NCI-H1048 (cell line): ENCODE measurements around the gene VAV2.

Experiments
- DNase-seq: peaks from one replicate; lab custom pipeline; 2025; lab: John Stamatoyannopoulos, UW

The VAV2 gene

DNA sequence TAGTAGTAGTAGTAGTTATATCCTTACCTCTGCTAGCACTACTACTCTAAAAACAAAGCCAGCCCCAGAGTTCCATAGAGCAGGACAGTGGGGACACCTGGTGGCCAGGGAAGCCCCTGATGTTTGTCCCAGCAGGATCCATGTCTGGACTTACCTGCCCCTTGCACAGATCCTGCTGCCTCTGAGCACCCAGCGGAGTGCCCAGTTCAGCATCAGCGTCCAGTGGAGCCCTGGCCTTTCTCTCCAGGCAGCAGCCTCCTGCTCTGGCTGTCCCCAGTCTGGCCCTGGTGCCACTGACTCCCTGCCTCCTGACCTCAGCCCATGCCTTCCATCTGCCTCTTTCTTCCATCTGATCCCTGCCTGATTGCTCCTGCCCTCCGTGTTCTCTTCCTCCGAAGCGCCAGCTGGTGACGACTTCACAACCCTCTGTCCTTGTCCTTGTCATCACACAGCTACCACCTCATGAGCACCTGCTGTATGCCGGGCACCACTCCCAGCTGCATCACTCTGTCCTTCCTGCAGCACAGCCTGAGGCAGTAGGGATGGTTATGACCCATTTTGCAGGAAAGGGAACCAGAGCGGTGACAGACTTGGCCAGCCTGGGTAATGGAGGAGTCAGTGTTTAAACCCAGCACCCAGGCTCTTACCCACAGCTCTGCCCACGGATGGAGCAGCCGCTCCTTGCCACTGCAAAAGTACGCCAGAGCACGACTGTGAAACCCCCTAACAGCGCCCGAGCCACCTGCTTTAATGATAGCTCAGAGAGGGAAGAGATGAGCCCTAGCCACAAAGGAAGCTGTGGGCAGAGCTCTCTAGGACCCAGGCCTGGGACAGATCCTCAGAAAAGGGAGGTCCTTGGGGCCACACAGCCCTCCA lies 265.5 kb downstream of the VAV2 start:
- DNase-seq = no peak

- DNase-seq = no peak
Measured at GRCh38 chr9:133725886-133726285, 266.2 kb downstream of the VAV2 start.

DNA sequence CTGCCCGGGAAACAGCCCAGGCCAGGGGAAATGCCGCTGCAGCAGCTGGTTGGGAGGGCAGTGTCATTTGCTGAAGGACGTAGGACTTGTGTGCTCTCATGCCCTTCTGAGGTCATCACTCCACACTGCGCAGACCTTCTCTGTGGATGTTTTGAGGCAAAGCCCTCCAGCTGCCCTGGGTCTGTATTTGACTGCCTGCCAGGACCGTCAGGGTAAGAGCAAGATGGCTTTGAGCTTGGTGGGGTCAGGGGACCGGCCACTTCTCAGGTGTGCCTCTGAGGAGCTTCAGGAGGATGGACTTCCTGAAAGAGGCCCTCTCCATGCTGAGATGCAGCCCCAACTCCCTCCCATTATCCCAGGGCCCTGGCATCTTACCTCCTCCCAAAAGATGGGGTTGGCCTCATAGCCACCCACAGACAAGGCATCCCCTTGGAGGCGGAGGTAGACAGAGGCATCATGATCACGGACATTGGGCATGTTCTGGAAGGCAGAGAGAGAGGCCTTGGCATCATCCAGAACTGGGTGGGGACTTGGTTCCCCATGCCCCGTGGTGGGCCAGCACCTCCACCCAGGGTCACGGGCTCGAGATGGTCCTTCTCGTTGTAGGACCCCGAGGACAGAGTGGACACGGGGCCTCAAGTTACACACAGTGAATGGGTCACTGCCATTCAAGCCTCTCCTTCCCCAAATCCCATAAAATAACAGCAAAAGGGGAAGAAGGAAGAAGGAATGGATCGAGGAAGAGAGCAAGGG lies 273.4 kb downstream of the VAV2 start:
- no peak for DNase-seq

GRCh38 chr9:133717113-133718031 lies 274.8 kb downstream of the VAV2 start:
- no peak for DNase-seq

- DNase-seq = no peak
Measured at GRCh38 chr9:133716564-133717112, 275.5 kb downstream of the VAV2 start.

GRCh38 chr9:133715866-133716563 lies 276.1 kb downstream of the VAV2 start:
- DNase-seq = no peak

- no peak for DNase-seq
Measured at GRCh38 chr9:133715295-133715865, 276.7 kb downstream of the VAV2 start.

DNA sequence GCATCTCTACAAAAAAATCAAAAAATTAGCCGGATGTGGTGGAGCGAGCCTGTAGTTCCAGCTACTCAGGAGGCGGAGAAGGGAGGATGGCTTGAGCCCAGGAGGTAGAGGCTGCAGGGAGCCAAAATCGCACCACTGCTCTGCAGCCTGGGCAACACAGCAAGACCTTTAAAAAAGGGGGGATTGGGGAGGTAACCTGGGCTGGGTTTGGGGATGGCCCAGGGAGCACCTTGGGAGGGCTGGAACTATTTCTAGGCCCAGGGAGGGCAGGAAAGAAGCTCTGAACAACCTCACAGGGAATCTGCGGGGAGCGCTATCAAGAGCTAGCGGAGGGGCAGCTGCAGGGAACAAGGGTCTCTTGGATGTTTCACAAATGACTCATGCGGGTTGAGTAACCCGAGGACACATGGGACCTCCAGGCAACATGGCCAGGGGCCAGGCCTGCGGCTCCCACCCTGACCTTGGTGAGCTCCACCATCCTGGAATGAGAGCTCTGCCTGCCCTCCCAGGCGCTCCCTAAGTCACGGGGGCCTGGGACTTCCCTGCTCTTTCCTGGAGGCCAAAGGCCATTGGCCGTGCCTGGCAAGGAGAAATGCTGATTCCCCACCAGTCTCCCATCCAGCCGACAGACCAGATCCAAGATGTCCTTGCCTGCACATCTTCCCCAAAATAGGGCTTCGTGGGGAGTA lies 277.4 kb downstream of the VAV2 start:
- DNase-seq = no peak

GRCh38 chr9:133713960-133714495 lies 278.1 kb downstream of the VAV2 start:
- DNase-seq = no peak

GRCh38 chr9:133713150-133713959 lies 278.8 kb downstream of the VAV2 start:
- no peak for DNase-seq

GRCh38 chr9:133712221-133713100 lies 279.7 kb downstream of the VAV2 start:
- DNase-seq = no peak
